Uterus (tissue), 4 donors: ENCODE measurements around the gene ATF7. TPM values are rescaled to one million over a fixed set of nuclear protein-coding genes. Genes with fewer than 3 reads are reported as not detected.
"Not testable (repeated sequence)": the region's sequence is repeated elsewhere in the genome, so short reads cannot be mapped to it uniquely, and the experiment has no call there.

Source experiments
- DNase-seq, 2 donors: peaks; one replicate each; pipeline ENCODE4 v3.0.0-alpha.2; 2019 to 2020
- H3K27ac ChIP-seq, 2 donors: fragments of 200-600 bp; sonication (generic); 1 replicate in 1 of 2; 2 replicates in 1 of 2; pipeline ENCODE4 v1.5.1; 2016 to 2018
- H3K27me3 ChIP-seq, 2 donors: fragments of 200-600 bp; sonication (generic); one replicate each; pipeline ENCODE4 v1.5.1; 2018 to 2019; ENCODE audit warnings: control low read depth in 1 of 2
- H3K36me3 ChIP-seq, 2 donors: fragments of 200-600 bp; sonication (generic); one replicate each; pipeline ENCODE4 v1.5.1; 2019; ENCODE audit warnings: control low read depth in 1 of 2
- H3K4me1 ChIP-seq, 2 donors: fragments of 200-600 bp; sonication (generic); one replicate each; pipeline ENCODE4 v1.5.1; 2018 to 2019; ENCODE audit warnings: control low read depth in 1 of 2
- H3K4me3 ChIP-seq, 2 donors: fragments of 200-600 bp; sonication (generic); 1 replicate in 1 of 2; 2 replicates in 1 of 2; pipeline ENCODE4 v1.5.1; 2018 to 2019; ENCODE audit warnings: mild to moderate bottlenecking in 1 of 2
- H3K9me3 ChIP-seq, 2 donors: fragments of 200-600 bp; sonication (generic); one replicate each; pipeline ENCODE4 v1.5.1; 2019; ENCODE audit warnings: control low read depth in 1 of 2
- POLR2A ChIP-seq, 2 donors: fragments of 450-650 bp; IDR thresholded peaks; one replicate each; pipeline ENCODE4 v1.6.1; 2016; ENCODE audit warnings: antibody characterized with exemption in 2 of 2, mild to moderate bottlenecking in 1 of 2, moderate library complexity in 1 of 2
- intact Hi-C: fragments of 100-400 bp; cut with DNase I; formaldehyde crosslinking; loops from one replicate; pipeline ENCODE4 v1.15.1; 2023; ENCODE audit warnings: low total_unique reads
- total RNA-seq, 4 donors: library from RNA; depleted of rRNA in 3 of 4; stranded (reverse); fragments of >200 nt in 3 of 4; gene quantifications; one replicate each; pipeline versions ENCODE4 v1.1.0 to v1.2.4, GENCODE V29; 2014 to 2023
- TF ChIP-seq, protein P1 (sequence below), 4 experiments: fragments of 200-600 bp in 2 of 4; fragments of 450-650 bp in 2 of 4; sonication (generic) in 2 of 4; IDR thresholded peaks; one replicate each; pipeline ENCODE4 v1.5.1; 2016 to 2019; ENCODE audit warnings: antibody characterized with exemption in 4 of 4, mild to moderate bottlenecking in 2 of 4, moderate library complexity in 1 of 4
- donor health status: DM: yes; HTN: yes; CAD: no.

ATF7 gene
- total RNA-seq, 4 donors from 2014 or later = 10.6 to 47.6 (median 21.3) TPM

DNA sequence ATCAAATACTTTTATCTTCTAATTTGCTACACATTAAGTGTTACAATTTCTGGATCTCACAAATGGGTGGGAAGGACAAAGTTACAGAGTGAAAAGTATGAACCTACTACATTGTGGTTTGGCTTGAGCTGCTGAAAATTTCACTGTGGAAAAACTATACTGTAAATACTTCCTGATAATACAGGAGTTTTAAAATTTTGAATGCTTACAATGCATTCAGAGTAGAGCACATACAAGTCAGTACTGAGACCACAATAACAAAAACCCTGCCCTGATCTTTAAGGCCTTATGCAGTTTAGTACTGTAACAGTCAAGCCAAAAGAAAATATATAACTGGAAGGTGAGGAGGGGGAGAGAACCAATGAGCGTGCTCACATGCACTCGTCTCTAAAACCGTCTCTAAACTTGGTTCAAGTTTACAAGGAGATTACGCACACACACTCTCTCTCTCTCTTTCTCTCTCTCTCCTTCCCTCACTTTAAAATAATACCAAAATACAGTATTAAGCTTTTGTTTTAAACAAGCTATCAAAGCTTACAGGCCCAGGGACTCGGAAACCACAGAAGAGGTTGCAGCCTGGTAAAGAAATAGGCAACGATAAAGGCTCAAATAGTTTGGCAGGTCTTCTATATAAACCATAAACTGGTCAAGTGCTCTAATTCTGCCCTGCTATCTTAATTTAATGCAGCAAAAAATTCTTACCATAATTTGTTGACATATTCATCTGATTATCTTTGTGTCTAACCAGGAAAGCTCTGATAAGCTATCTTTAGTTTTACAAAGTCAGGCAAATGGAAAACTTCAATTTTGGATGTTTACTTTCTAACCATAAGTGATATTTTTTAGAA is 58.0 kb downstream of the ATF7 start:
- H3K4me3 ChIP-seq = no peak overlapping the region
- TF ChIP-seq, protein P1, sequence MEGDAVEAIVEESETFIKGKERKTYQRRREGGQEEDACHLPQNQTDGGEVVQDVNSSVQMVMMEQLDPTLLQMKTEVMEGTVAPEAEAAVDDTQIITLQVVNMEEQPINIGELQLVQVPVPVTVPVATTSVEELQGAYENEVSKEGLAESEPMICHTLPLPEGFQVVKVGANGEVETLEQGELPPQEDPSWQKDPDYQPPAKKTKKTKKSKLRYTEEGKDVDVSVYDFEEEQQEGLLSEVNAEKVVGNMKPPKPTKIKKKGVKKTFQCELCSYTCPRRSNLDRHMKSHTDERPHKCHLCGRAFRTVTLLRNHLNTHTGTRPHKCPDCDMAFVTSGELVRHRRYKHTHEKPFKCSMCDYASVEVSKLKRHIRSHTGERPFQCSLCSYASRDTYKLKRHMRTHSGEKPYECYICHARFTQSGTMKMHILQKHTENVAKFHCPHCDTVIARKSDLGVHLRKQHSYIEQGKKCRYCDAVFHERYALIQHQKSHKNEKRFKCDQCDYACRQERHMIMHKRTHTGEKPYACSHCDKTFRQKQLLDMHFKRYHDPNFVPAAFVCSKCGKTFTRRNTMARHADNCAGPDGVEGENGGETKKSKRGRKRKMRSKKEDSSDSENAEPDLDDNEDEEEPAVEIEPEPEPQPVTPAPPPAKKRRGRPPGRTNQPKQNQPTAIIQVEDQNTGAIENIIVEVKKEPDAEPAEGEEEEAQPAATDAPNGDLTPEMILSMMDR (IDR thresholded peaks at IDR 0.05) = no peak
- no peak for TF ChIP-seq POLR2A (IDR thresholded peaks at IDR 0.05)
- H3K27me3 ChIP-seq = no peaks in the 10 kb centered on the region
- no peaks in the 10 kb centered on the region for H3K9me3 ChIP-seq
- no peak overlapping the region for H3K27ac ChIP-seq
- intact Hi-C loops = no loop called here
- H3K4me1 ChIP-seq = peaks cover 11 to 15% of the 10 kb centered on the region in 2 donors
- no peak for DNase-seq
- H3K36me3 ChIP-seq = no peaks in the 10 kb centered on the region

DNA sequence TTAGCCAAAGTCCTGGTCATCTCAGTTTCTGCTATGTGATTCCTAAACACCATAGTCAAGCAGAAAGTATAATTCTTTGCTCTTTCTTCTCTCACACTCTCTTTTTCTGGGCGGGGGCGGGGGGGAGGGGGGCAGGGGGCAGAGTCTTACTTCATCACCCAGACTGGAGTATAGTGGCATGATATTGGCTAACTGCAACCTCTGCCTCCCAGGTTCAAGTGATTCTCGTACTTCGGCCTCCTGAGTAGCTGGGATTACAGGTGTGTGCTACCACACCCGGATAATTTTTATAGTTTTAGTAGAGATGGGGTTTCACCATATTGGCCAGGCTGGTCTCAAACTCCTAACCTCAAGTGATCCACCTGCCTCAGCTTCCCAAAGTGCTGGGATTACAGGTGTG is 60.8 kb downstream of the ATF7 start:
- H3K27me3 ChIP-seq, H3K4me3 ChIP-seq, H3K36me3 ChIP-seq, H3K9me3 ChIP-seq, DNase-seq, intact Hi-C loops: not testable (repeated sequence)
- Histone ChIP-seq H3K4me1 (peaks cover 15 to 17% of the 10 kb centered on the region in 2 donors), H3K27ac (peak overlapping the region in 1 of 2 donors; percentile 42)

DNA sequence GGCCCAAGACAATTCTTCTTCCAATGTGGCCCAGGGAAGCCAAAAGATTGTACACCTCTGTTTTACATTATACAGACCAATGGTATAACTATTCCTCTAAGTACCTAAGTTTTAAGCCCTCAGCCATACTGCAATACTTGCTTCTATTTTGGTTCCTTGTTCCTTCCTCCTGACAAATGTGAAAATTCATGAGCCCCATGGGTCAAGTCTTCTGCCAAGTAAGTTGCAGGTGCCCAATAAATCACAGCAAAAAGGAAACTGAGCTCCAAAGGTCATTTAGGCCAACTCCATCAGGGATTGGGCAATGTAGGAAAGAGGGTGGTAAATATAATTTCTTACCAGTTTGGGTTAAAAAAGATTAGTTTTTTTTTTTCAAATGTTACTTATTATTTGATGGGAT is 61.2 kb downstream of the ATF7 start:
- Histone ChIP-seq H3K27me3 (no peaks in the 10 kb centered on the region), H3K9me3 (no peaks in the 10 kb centered on the region), H3K4me3 (no peak overlapping the region), H3K27ac (peak overlapping the region; percentile 27 to 41), H3K4me1 (peaks cover 15 to 17% of the 10 kb centered on the region in 2 donors), H3K36me3 (no peaks in the 10 kb centered on the region)
- intact Hi-C loops = no loop called here
- no peak for TF ChIP-seq POLR2A (IDR thresholded peaks at IDR 0.05)
- TF ChIP-seq, protein P1 (IDR thresholded peaks at IDR 0.05) = no peak
- DNase-seq = peak; percentile 58 to 64

DNA sequence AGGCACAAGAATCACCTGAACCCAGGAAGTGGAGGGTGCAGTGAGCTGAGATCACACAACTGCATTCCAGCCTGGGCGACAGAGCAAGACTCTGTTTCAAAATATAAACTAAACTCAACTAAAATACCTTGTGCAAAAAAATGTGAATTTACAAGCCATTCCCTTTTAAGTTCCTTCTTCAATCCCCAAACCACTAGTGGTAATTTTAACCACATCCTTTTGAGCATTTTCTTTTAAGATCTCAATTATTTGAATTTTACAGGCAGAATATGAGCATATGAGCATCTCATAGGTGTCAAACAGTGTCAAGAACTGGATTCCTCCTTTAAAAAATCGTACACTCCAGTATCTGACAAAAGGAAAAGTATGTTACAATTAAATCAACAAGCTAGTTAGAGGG is 61.9 kb downstream of the ATF7 start:
- H3K27me3 ChIP-seq = no peaks in the 10 kb centered on the region
- TF ChIP-seq POLR2A (IDR thresholded peaks at IDR 0.05) = no peak
- peak overlapping the region; percentile 27 to 41 for H3K27ac ChIP-seq
- DNase-seq = no peak
- intact Hi-C loops = no loop called here
- peaks cover 15 to 17% of the 10 kb centered on the region in 2 donors for H3K4me1 ChIP-seq
- no peak overlapping the region for H3K4me3 ChIP-seq
- no peaks in the 10 kb centered on the region for H3K36me3 ChIP-seq
- no peaks in the 10 kb centered on the region for H3K9me3 ChIP-seq

DNA sequence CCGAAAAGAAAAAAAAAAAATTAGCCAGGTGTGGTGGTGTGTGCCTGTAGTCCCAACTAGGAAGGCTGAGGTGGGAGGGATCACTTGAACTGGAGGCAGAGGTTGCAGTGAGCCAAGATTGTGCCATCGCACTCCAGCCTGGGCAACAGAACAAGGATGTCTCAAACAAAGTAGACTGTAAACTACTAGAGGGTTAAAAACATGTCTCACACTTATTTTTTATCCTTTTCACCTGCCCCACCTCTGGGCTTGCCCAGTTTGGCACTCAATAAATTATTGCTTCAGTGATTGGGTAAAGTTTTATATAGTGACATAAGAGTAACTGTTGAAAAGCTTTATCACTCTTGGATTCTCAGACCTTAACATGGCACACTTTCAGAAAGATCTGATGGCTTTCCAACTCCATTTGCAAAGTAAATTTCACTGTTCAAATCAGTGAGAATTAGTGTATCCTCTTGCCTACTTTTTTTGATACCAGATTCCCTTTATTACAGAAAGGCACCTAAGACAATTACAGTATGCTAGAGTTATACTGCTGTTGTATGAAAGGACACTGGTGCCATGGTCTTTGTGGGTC is 62.6 kb downstream of the ATF7 start:
- Histone ChIP-seq H3K4me1 (peaks cover 13 to 17% of the 10 kb centered on the region in 2 donors), H3K27ac (no peak overlapping the region)

DNA sequence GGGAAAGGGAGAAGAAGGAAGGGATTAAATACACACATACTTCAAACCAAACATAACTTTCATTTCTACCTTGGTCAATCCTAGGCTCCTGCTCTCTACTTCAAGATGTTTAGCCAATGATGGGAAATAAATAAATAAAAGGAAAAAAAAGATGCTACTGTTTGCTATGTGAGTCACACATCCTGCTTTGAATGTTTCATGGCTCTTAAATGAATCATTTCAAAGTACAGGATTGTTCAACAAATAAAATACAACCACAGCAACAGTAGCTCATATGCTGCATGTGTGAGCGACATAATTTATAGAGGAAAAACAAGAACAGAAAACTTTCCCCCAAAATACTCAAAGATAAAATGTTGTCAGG is 64.6 kb downstream of the ATF7 start:
- Histone ChIP-seq H3K4me3 (no peak overlapping the region), H3K27ac (peak overlapping the region in 1 of 2 donors; percentile 20), H3K36me3 (no peaks in the 10 kb centered on the region), H3K4me1 (peaks cover 9 to 17% of the 10 kb centered on the region in 2 donors), H3K9me3 (no peaks in the 10 kb centered on the region), H3K27me3 (no peaks in the 10 kb centered on the region)
- TF ChIP-seq, protein P1 (IDR thresholded peaks at IDR 0.05) = no peak
- no peak for TF ChIP-seq POLR2A (IDR thresholded peaks at IDR 0.05)
- DNase-seq = no peak
- intact Hi-C loops = no loop called here

More for the DNA sequence above, 62.6 kb downstream of the ATF7 start:
- DNase-seq = no peak
- Histone ChIP-seq H3K9me3 (no peaks in the 10 kb centered on the region), H3K4me3 (no peak overlapping the region), H3K27me3 (no peaks in the 10 kb centered on the region), H3K36me3 (no peaks in the 10 kb centered on the region)
- TF ChIP-seq, protein P1 (IDR thresholded peaks at IDR 0.05) = no peak
- no peak for TF ChIP-seq POLR2A (IDR thresholded peaks at IDR 0.05)
- intact Hi-C loops = no loop called here
